HepG2 (cell line): ENCODE data around the gene MBLAC1.

Experiments
- BCL3 ChIP-seq: sonication (generic); formaldehyde crosslinking; IDR thresholded peaks from 2 replicates; pipeline ENCODE4 v1.5.1; 2020; ENCODE audit warnings: mild to moderate bottlenecking, missing genetic modification reagents, moderate library complexity
- POLR2A ChIP-seq, 2 experiments: IDR thresholded peaks; 2 replicates each; pipeline ENCODE4 v1.6.1; 2011; ENCODE audit warnings: low read depth in 2 of 2, low read length in 2 of 2, mild to moderate bottlenecking in 1 of 2, moderate library complexity in 1 of 2; ENCODE audit not compliant: insufficient read depth in 1 of 2
- POLR2AphosphoS5 ChIP-seq: IDR thresholded peaks from 2 replicates; pipeline ENCODE4 v1.6.1; 2012; ENCODE audit warnings: low read depth, low read length
- UBTF ChIP-seq: sonication (generic); formaldehyde crosslinking; IDR thresholded peaks from 2 replicates; pipeline ENCODE4 v1.4.0; 2020; ENCODE audit warnings: mild to moderate bottlenecking, missing genetic modification reagents
- USF2 ChIP-seq, 2 experiments: sonication (generic) in 1 of 2; formaldehyde crosslinking in 1 of 2; IDR thresholded peaks; 2 replicates each; pipeline versions ENCODE4 v1.5.1 to v1.6.1; 2011 to 2020; ENCODE audit warnings: borderline replicate concordance in 1 of 2, low read depth in 1 of 2, low read length in 1 of 2, mild to moderate bottlenecking in 1 of 2, missing genetic modification reagents in 1 of 2, moderate library complexity in 1 of 2
- ZBTB38 ChIP-seq: sonication (generic); formaldehyde crosslinking; IDR thresholded peaks from 2 replicates; pipeline ENCODE4 v1.5.1; 2020; ENCODE audit warnings: mild to moderate bottlenecking, missing genetic modification reagents
- ZNF446 ChIP-seq: sonication (generic); formaldehyde crosslinking; IDR thresholded peaks from 2 replicates; pipeline ENCODE4 v1.5.0; 2020; ENCODE audit warnings: mild to moderate bottlenecking, missing genetic modification reagents
- TF ChIP-seq, protein P1 (sequence below): sonication (generic); formaldehyde crosslinking; IDR thresholded peaks from 2 replicates; pipeline ENCODE4 v1.4.0; 2020; ENCODE audit warnings: mild to moderate bottlenecking, missing genetic modification reagents
- TF ChIP-seq, protein P2 (sequence below): sonication (generic); formaldehyde crosslinking; IDR thresholded peaks from 2 replicates; pipeline ENCODE4 v1.5.0; 2020; ENCODE audit warnings: mild to moderate bottlenecking, missing genetic modification reagents, moderate library complexity
- TF ChIP-seq, protein P3 (sequence below): sonication (generic); formaldehyde crosslinking; IDR thresholded peaks from 2 replicates; pipeline ENCODE4 v1.4.0; 2020; ENCODE audit warnings: missing genetic modification reagents, borderline replicate concordance
- TF ChIP-seq, protein P4 (sequence below), 2 experiments: IDR thresholded peaks; 2 replicates each; pipeline ENCODE4 v1.6.1; 2011 to 2012; ENCODE audit warnings: low read length in 2 of 2, borderline replicate concordance in 1 of 2, low read depth in 1 of 2, mild to moderate bottlenecking in 1 of 2, moderate library complexity in 1 of 2
- TF ChIP-seq, protein P5 (sequence below): conservative IDR thresholded peaks from 2 replicates; pipeline ENCODE4 v1.6.1; 2018; ENCODE audit warnings: missing genetic modification reagents

DNA sequence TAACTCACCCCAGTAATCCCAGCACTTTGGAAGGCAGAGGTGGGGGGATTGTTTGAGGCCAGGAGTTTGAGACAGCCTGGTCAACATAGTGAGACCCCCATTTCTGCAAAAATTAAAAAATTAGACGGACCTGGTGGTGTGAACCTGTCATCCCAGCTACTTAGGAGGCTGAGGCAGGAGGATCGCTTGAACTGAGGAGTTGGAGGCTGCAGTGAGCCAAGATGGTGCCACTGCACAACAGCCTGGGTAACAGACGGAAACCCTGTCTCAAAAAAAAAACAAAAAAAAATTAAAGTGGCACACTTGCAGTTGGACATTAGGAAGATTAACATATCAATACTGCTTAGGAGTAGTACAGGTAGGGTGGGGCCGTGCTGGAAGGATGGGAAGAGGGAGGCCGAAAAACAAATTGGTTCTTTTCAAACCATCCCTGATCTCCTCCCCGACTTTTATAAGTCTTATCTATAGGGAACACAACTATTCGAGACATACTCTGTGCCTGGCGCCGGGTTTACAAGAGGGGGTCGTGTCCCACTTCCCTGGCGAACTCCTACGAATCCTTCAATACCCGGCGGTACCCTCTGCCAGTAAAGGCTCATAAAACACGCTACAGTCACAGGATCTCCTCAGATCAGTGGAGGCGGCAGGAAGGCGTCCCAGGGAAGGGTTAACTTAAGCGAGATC lies 8.2 kb upstream of the MBLAC1 start:
- TF ChIP-seq USF2 (IDR thresholded peaks at IDR 0.05; ENCODE audit: low read depth, low read length) (no peak), USF2 (CRISPR knock-in tag; IDR thresholded peaks at IDR 0.05; ENCODE audit: borderline replicate concordance) (no peak), ZBTB38 (CRISPR knock-in tag) (no peak), ZNF446 (no peak), UBTF (CRISPR knock-in tag) (no peak), BCL3 (CRISPR knock-in tag) (no peak), POLR2AphosphoS5 (no peak), POLR2A (IDR thresholded peaks at IDR 0.05; ENCODE audit: insufficient read depth in 1 of 2, low read depth in 2 of 2, low read length in 2 of 2) (no peak)
- TF ChIP-seq, protein P1, sequence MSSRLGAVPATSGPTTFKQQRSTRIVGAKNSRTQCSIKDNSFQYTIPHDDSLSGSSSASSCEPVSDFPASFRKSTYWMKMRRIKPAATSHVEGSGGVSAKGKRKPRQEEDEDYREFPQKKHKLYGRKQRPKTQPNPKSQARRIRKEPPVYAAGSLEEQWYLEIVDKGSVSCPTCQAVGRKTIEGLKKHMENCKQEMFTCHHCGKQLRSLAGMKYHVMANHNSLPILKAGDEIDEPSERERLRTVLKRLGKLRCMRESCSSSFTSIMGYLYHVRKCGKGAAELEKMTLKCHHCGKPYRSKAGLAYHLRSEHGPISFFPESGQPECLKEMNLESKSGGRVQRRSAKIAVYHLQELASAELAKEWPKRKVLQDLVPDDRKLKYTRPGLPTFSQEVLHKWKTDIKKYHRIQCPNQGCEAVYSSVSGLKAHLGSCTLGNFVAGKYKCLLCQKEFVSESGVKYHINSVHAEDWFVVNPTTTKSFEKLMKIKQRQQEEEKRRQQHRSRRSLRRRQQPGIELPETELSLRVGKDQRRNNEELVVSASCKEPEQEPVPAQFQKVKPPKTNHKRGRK (CRISPR knock-in tag): no peak
- TF ChIP-seq, protein P2, sequence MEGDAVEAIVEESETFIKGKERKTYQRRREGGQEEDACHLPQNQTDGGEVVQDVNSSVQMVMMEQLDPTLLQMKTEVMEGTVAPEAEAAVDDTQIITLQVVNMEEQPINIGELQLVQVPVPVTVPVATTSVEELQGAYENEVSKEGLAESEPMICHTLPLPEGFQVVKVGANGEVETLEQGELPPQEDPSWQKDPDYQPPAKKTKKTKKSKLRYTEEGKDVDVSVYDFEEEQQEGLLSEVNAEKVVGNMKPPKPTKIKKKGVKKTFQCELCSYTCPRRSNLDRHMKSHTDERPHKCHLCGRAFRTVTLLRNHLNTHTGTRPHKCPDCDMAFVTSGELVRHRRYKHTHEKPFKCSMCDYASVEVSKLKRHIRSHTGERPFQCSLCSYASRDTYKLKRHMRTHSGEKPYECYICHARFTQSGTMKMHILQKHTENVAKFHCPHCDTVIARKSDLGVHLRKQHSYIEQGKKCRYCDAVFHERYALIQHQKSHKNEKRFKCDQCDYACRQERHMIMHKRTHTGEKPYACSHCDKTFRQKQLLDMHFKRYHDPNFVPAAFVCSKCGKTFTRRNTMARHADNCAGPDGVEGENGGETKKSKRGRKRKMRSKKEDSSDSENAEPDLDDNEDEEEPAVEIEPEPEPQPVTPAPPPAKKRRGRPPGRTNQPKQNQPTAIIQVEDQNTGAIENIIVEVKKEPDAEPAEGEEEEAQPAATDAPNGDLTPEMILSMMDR (CRISPR knock-in tag): no peak
- TF ChIP-seq, protein P3, sequence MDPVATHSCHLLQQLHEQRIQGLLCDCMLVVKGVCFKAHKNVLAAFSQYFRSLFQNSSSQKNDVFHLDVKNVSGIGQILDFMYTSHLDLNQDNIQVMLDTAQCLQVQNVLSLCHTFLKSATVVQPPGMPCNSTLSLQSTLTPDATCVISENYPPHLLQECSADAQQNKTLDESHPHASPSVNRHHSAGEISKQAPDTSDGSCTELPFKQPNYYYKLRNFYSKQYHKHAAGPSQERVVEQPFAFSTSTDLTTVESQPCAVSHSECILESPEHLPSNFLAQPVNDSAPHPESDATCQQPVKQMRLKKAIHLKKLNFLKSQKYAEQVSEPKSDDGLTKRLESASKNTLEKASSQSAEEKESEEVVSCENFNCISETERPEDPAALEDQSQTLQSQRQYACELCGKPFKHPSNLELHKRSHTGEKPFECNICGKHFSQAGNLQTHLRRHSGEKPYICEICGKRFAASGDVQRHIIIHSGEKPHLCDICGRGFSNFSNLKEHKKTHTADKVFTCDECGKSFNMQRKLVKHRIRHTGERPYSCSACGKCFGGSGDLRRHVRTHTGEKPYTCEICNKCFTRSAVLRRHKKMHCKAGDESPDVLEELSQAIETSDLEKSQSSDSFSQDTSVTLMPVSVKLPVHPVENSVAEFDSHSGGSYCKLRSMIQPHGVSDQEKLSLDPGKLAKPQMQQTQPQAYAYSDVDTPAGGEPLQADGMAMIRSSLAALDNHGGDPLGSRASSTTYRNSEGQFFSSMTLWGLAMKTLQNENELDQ (CRISPR knock-in tag): no peak
- TF ChIP-seq, protein P4, sequence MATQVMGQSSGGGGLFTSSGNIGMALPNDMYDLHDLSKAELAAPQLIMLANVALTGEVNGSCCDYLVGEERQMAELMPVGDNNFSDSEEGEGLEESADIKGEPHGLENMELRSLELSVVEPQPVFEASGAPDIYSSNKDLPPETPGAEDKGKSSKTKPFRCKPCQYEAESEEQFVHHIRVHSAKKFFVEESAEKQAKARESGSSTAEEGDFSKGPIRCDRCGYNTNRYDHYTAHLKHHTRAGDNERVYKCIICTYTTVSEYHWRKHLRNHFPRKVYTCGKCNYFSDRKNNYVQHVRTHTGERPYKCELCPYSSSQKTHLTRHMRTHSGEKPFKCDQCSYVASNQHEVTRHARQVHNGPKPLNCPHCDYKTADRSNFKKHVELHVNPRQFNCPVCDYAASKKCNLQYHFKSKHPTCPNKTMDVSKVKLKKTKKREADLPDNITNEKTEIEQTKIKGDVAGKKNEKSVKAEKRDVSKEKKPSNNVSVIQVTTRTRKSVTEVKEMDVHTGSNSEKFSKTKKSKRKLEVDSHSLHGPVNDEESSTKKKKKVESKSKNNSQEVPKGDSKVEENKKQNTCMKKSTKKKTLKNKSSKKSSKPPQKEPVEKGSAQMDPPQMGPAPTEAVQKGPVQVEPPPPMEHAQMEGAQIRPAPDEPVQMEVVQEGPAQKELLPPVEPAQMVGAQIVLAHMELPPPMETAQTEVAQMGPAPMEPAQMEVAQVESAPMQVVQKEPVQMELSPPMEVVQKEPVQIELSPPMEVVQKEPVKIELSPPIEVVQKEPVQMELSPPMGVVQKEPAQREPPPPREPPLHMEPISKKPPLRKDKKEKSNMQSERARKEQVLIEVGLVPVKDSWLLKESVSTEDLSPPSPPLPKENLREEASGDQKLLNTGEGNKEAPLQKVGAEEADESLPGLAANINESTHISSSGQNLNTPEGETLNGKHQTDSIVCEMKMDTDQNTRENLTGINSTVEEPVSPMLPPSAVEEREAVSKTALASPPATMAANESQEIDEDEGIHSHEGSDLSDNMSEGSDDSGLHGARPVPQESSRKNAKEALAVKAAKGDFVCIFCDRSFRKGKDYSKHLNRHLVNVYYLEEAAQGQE (IDR thresholded peaks at IDR 0.05; ENCODE audit: borderline replicate concordance in 1 of 2, low read depth in 1 of 2, low read length in 2 of 2): no peak
- TF ChIP-seq, protein P5, sequence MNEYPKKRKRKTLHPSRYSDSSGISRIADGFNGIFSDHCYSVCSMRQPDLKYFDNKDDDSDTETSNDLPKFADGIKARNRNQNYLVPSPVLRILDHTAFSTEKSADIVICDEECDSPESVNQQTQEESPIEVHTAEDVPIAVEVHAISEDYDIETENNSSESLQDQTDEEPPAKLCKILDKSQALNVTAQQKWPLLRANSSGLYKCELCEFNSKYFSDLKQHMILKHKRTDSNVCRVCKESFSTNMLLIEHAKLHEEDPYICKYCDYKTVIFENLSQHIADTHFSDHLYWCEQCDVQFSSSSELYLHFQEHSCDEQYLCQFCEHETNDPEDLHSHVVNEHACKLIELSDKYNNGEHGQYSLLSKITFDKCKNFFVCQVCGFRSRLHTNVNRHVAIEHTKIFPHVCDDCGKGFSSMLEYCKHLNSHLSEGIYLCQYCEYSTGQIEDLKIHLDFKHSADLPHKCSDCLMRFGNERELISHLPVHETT (CRISPR knock-in tag): no peak
